GM18873 (cell line): ENCODE data around the gene SNPH.

Experiments
- ATAC-seq: cut with Tn5 transposase; IDR thresholded peaks from one replicate; pipeline ENCODE4 v1.9.1; 2021; ENCODE audit warnings: mild to moderate bottlenecking, moderate library complexity, moderate number of reproducible peaks; ENCODE audit not compliant: unreplicated experiment, low FRiP score

The SNPH gene

GRCh38 chr20:1304710-1305515 is 38.8 kb downstream of the SNPH start:
- ATAC-seq: no peak

DNA sequence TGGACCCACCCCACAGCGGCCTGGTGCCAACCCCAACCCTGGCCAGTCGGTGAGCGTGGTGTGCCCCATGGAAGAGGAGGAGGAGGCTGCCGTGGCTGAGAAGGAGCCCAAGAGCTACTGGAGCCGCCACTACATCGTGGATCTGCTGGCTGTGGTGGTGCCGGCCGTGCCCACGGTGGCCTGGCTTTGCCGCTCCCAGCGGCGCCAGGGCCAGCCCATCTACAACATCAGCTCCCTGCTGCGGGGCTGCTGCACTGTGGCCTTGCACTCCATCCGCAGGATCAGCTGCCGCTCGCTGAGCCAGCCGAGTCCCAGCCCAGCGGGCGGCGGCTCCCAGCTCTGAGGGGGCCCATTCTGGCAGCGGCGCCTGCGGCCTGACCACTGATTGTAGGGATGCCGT is 39.6 kb downstream of the SNPH start:
- no peak for ATAC-seq

DNA sequence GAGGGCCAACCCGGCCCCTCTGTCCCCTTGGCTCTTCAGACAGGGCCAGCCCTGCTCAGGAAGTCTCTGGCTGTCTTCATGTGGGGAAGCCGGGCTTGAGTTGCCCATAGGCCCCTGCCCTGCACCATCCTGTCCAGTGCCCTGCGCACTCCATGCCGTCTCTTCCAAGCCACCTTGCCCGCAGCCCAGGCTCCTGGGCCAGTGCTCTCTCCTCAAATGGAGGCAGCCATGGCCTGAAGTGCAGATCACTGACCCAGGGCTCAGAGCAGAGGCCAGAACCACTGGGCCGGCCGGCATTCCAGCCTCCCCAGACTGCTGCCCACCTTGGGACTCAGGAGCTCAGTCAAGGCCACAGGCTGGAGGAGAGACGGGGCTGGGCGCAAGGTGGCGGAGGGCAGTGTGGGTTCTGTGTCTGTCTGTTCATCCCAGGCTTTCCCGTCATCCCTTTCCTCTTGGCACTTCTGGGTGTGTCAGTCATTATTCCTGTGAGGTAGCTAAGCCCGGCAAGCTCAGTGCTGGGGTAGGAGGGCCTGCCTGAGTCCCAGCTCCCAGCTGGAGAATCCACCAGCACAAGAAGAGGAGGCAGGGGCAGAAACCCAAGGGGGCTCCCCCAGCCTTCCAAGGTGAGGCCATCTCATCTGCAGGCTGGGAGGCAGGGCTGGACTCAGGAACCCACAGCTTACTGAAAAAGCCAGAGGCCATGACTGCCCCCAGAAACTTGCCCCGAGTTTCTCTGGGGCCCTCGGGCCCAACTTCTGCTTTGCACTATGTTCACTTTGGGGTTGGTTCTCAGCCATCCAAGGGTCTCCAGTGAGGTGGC is 40.4 kb downstream of the SNPH start:
- no peak for ATAC-seq

DNA sequence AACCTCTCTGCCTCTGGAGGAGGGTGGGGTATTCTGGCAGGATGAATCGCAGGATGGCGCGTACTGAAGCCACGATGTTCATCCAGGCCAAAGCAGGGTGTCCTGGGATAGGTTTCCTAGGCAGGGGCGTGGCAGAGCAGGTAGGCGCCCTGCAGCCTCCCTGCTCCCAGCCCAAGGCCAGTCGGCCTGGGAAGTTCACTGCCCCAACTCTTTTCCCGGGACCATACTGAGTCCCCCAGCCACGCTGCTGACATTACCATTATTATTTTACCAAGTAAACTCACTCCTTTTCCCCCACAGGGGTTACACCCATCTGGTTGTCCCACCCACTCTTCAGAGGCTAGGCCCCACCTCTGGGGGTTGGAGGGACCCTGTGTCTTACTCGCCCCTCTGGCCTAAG is 41.1 kb downstream of the SNPH start:
- ATAC-seq: no peak

- no peak for ATAC-seq
Observed at GRCh38 chr20:1307571-1307971, 41.5 kb downstream of the SNPH start.

DNA sequence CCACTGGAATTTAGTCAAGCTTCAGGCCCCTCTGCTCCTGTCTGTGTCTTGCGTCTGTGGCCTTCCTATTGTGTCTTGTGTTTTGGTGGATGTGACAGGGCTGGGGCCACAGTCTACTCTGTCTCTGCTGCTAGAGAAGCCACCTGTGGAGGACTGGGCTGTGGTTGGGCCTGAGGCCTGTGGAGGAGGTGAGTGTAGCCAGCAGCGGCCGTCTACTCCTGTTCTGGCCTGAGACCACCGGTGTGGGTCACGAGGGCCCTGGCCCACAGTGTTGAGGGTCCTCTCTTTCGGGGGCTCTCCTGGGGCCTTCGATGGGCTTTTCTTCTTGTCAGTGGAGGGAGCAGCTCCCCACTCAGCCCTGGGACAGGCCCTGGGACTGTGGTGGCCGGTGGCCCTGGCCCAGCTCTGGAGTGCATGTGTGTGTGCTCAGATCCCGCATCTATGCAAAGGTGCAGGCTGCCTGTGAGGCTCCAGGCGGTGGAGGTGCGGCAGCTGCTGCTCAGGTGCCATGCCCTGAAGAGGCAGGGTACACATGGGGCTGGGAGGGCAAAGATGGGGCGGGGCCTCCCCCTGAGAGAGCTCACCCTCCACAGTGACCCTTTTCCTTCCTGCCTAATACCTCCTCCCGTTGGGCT is 42.1 kb downstream of the SNPH start:
- ATAC-seq: no peak

GRCh38 chr20:1308702-1309095 is 42.6 kb downstream of the SNPH start:
- ATAC-seq: no peak

GRCh38 chr20:1309439-1309847 is 43.3 kb downstream of the SNPH start:
- ATAC-seq: no peak

- no peak for ATAC-seq
Observed at GRCh38 chr20:1310071-1310470, 44.0 kb downstream of the SNPH start.

DNA sequence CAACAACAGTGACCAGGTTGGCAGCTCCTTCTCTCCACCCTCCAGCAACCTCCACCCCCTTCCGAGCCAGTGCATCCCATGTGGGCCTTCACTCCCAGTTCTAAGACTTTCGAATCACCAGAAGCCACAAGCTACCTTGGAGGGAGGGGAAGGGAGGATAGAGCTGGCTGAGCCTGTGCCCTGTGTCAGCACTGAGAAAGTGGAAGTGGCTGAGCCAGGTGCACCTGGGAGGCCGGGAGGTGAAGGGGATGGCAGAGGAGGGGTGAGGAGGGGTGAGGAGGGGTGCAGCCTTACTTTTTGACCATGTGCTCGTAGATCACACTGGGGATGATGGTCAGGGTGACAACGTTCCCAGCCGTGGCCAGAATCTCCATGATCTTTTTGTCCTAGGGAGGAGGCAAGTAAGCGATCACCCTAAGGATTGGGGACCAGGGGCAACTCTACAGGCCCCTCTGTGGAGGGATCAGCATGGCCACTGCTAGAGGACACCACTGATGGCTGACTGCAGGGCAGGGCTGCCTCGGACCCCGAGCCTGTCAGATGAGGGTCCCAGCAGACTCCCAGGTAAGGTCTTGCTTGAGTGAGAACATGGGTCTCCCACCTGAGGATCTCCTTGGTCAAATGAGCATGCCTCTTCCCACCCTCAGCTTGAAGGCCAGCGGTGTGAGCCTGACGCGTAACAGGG is 44.6 kb downstream of the SNPH start:
- no peak for ATAC-seq

DNA sequence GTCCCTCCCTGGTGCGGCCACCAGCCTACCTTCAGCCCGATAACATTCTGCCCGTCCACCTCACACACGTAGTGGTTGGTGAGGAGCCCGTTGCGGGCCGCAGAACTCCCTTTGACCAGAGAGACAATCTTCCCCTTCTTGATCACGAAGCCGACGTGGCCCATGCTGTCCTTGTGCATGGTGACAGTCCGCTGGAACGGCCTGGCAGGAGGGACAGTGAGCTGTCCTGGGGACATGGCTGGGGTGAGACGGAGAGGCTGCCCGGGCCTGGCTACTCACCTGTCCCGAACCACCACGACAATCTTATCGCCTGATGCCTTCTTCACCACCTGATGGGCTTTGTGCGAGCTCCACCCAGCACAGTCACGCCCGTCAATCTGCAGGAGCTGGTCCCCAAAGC is 46.2 kb downstream of the SNPH start:
- no peak for ATAC-seq

DNA sequence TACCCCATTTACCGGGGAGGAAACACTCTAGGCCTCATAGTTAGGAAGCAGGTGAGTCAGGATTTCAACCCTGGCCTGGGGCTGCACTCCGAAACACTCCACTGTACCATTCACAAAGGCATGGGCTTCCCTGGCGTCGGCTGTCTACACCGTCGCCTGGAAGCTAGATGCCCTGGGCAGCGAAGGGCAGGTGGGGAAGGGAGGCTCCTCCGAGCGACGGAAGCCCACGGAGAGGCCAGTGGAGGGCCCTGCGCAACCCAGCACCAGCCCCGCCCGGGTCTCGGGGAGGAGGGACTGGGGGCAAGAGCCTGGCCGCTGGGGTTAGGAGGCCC is 46.8 kb downstream of the SNPH start:
- no peak for ATAC-seq

DNA sequence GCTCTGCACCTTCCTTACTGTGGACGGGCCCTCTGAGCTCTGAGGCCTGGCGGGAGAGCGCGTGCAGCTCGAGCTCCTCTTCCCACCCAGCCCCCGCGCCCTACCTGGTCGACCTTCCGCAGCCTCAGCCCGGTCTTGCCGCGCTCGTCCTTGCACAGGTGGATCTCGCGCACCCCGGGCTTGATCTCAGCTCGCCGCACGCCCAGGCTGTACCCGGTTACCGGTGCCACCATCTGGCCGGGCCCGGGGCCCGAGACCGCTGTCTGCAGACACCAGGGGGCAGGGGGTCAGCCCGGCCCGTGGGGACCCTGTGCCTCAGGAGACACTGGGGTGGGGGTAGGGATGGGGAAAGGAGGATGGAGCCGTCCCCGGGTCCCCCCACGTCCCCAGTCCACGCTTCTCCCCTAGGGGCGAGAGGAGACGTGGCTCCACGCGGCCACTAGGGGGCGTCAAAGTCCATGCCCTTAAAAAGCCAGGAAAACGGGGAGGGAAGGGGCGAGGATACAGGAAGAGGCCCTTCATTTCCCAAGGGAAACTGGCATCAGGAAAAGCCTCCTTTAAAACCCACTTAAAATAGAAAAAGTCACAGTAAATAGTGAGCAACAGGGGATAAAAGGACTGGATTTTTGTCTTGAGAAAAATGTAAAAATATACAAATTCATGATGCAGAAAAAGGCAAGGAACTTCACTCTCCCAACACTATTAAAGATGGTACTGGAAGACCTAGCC is 47.3 kb downstream of the SNPH start:
- no peak for ATAC-seq

DNA sequence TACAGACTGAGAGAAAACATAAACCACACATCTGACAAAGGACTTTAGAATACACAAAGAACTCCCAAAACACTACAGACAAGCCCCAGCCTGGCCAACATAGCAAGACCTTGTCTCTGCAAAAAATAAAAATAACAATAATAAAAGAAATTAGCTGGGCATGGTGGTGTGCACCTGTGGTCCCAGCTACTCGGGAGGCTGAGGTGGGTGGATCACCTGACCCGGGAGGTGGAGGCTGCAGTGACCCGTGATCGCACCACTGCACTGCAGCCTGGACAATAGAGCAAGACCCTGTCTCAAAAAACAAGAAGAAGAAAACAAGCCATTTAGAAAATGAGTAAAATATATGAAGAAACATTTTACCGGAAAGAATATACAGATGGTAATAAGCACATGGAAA is 49.7 kb downstream of the SNPH start:
- no peak for ATAC-seq

- ATAC-seq: no peak
Observed at GRCh38 chr20:1317545-1318255, 51.6 kb downstream of the SNPH start.

- no peak for ATAC-seq
Observed at GRCh38 chr20:1319051-1319450, 53.0 kb downstream of the SNPH start.

- ATAC-seq: no peak
Observed at GRCh38 chr20:1319462-1319861, 53.4 kb downstream of the SNPH start.

DNA sequence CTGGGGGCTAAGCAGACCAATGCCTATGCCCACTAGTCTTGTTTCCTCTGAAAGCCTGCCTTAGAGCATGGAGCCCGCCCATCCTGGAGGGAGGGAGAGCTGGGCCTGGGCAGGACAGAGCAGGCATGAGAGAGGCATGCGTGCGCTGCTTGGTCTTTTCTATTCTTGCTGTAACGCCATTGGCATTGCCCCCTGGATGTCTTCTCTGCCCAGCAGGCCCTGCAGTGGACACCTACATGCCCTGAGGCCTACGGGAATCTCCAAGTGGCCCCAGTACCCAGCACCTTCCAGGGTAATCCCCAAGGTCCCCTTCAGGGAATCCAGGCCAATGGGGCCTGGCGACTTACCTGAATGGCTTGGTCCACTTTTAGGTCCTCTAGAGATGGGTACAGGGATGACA is 53.9 kb downstream of the SNPH start:
- ATAC-seq: no peak

DNA sequence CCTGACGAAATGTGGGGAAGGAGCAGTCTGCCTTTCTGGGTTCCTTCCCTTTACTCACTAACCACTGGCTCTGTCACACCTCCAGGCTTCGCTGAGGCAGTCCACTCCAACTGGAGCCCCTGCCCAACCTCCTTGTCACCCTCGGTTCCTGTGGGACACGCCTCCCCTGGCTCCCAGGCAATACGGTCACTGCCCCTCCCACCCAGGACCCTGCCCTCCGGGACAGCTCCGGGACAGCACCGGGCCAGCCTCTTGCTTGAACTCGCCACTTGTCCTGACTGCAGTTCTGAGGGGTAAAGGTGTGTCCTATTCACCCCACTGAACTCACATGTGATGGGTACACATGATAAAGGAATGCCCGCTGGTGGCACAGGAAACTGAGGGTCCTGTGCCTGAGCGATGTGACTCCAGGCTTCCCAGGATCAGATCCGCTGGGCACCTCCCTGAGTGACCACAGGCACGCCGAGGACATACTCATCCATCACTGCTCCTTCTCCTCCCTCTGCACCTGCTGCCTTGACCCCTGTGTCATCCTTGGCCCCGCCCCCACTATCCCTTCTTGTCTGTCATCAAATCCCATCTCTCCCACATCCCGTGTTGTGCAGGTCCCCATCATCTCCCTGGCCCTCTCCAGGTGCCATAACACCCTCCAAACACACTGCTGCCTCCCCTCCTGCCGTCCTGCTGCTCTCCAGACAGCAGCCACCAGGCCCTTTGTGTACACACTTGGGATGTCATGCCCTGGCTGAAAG is 55.0 kb downstream of the SNPH start:
- no peak for ATAC-seq
